Stimulated activated CD4-positive, alpha-beta T cell treated with anti-CD3 and anti-CD28 coated beads, TNF-alpha, amount 100 ng/mL, for 24 hours (primary cell): ENCODE data around the gene HS3ST6.
"Not testable (repeated sequence)": the region's sequence is repeated elsewhere in the genome, so short reads cannot be mapped to it uniquely, and the experiment has no call there.

Experiments
- DNase-seq, 3 experiments: peaks; one replicate each; pipeline ENCODE4 v3.0.0-alpha.2; 2020; ENCODE audit warnings: low read depth in 3 of 3

Gene HS3ST6

DNA sequence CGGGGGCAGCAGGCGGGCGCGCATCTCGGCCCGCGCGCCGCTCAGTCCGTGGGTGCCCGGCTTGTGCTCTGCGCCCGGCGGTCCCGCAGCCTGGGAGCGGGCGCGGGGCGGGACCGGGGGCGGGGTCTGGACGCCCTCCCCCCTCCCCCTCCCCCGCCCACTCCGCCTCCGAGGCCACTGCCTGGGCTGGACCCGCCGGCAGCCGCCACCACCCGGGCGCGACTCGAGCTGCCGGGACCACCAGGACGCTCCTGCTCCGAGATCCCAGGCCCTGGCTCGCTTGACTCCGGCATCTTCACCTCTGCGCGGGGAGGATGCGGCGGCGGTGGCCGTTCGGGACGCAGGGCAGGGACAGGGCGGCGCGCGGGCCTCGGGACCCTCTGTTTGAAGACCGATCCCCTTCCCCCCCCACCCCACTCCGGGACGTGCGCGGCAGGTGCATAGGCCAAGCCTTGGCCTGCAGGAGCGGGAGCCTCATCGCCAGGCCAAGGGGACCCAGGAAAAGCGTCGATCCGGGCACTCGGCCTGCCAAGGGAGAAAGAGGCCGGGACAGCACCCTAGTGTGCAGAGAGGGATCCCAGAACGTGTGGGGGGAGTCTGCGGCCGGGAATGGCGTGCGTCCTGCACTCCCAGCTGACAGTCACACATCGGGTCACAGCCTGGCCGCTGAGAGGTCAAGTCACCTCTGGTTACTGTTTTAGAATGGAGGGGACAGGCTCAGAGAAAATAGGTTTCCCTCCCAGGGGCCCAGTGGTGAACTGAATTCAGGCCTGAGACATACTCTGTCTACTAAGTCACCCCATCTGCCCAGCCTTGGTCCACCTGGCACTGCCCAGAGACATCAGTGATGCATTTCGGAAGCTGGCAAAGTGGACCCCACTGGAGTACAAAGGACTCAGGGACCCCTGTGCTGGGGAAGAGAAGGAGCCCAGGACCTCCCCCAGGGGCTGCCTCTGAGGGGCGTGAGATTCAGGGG lies at the start of gene HS3ST6:
TSS of gene HS3ST6 (minus strand) at position 65 of the 976 bp plus-strand sequence. CDS start 92 bp downstream, outside the sequence.
- no peak for DNase-seq

DNA sequence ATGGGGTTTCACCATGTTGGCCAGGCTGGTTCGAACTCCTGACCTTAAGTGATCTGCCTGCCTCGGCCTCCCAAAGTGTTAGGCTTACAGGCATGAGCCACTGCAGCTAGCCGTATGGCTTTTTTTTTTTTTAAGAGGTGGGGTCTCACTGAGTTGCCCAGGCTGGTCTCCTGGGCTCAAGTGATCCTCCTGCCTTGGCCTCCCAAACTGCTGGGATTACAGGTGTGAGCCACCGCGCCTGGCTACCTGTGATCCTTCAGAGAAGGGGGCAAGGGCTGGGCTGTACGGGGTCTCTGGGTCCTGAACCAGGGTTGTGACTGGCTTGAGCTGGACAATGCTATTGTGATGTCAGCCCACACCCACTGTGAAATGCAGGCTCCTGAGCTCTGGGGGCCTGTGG lies 48.2 kb upstream of the HS3ST6 start, which contains the start of gene RNF151:
TSS of gene RNF151 (plus strand) at position 397 of the 400 bp plus-strand sequence. CDS start 26 bp downstream, outside the sequence.
- no peak for DNase-seq

DNA sequence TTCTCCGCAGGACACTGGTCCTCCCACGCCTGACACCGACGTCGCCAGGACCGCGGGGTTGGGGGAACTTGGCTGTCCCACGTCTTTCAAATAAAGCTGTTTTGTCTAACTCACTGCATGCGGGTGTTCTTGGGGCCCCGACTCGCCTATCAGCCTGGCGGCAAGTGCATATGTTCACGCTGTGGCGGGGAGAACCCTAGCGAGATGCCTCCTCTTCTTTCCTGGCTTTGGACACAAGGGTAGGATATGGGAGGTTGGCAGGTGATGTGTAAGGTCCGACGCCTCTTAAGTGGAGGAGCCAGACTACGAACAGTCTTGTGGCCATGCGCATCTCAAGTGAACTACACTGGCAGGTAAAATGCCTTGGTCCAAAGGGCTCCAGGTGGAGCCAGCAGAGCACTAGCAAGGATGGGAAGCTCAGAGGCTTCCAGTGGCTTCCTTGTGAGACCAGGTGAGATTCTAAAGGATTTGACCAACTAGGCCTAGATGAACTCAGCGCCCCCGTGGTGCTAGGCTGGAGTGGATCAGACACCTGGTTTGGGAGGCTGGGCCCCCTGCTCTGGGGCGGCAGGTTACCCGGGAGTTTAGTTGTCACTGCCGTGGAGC lies 47.3 kb upstream of the HS3ST6 start:
- DNase-seq: no peak

DNA sequence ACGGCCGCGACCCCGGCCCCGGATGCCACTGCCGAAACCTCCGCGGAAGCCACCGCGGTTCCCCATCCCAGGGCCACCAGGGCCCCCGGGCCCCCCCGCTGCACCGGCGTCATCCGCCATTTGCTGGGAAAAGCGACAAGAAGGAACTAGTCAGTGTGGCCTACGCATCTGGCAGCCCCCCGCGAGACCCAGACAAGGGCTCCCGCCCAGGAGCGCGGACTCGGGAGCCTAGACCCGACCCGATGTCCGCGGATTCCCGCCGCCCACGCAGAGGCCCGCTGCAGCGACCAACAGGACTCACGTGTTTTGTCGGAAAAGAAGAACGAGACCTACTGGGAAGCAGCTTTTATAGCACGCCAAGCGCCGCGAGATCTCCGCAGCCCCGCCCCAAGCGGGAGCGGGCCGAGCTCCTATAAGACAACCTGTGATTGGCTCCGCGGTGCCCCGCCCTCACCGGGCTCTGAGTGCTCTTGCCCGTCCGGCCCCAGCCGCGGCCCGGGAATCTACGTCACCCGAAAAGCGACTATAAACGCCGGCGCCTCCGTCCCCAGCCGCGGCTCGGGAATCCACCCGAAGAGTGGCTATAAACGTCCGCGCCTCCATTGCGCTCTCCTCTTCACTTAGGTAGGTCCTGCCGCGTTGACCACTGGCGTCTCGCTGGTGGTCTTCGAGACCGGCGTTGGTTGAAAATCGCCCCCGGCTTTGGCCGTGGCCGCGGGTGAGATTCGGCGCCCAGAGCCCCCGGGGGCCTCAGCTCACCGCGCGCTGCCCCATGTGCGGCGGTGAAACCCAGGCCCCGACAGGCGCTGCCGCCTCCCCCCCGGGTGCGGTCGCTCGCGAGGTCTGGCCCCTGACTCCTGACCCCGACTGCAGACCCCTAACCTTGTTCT lies 46.5 kb upstream of the HS3ST6 start, which contains the start of gene RPS2:
TSS of gene RPS2 (minus strand) at position 321 of the 890 bp plus-strand sequence. CDS start at position 120, 201 bp downstream.
- DNase-seq: peak; percentile 96 to 99 (median 97)

DNA sequence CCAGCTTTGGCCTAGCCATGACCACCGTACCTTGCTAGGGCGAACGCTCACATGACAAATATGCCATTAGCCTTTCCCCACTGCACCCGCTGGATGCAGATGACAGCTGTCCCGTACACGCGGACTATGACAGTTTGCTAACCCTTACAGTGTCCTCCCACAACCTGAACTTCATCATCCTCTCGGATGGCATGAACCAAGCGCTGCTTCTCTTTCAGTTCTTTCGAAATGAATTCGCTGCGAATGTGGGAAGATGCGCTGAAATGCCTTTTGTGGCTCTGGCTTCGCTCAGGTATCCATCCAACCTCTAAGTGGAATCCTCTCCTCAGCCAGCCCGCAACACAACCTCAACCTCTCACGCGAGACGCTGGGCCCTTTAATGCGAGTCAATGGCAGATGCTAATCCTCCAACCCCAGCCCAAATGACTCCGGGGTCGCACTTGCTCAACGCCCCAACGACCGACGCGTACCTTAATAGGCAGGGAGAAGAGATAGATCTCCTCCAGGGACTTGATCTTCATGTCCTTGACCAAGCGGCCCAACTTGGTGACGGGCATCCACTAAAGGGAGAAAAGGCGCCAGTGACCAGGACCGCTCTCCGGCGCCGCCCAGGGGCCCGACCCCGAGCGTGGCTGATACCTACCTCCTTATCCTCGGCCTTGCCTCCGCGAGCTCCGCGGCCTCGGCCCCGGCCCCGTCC lies 45.7 kb upstream of the HS3ST6 start:
- DNase-seq: peak in 1 of 3 experiments; percentile 42

DNA sequence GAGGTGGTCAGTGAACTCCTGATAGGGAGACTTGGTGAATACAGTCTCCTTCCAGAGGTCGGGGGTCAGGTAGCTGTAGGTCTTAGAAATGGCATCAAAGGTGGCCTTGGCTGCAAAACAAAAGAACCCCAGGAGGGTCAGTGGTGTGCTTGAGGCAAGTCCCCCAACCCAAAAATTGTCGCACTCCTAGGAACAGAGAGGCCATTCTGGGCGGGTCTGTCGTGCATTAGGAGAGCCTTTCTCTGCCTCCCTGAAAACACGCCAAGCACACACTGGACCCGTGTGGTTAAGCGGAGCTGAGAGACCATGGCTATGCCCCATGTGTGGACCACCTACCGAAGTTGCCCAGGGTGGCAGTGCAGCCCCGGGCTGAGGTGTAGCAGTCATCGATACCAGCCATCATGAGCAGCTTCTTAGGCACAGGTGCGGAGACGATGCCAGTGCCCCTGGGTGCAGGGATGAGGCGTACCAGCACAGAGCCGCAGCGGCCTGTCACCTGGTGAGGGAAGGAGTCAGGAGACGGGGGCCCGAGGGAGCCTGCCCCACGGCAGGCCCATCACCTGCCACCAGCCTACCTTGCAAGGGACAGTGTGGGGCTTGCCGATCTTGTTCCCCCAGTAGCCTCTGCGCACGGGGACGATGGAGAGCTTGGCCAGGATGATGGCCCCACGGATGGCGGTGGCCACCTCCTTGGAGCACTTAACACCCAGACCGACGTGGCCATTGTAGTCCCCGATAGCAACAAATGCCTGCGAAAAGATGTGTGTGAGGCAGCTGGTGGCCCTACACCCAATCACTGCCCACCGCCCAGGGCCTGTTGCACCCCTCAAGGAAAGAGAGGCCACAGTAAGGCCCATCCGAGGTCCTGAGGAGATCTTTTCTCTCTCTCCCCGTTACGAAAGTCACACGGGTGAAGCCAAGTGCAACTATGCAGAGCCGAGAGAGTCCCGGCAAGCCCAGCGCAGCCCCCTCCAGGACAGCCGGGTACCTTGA lies 44.2 kb upstream of the HS3ST6 start:
- DNase-seq: not testable (repeated sequence)

DNA sequence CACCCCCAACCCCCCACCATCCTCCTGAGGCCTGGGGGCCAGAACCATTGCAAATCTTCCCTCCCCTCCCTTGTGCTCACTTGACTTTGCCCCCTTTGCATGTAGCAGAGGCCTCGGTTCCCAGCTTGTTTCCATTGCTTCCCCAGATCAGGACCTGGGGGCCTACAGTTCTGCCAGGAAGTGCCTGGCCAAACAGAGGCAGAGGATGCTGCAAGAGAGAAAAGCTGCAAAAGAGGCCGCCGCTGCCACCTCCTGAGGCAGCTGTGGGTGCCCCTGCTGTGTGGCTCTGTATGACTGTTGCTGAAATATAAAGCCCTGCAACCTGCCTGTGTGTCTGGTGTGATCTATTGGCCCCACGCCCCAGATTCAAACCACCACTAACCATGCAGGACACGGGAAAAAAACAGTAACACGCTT lies 43.4 kb upstream of the HS3ST6 start:
- DNase-seq: no peak

DNA sequence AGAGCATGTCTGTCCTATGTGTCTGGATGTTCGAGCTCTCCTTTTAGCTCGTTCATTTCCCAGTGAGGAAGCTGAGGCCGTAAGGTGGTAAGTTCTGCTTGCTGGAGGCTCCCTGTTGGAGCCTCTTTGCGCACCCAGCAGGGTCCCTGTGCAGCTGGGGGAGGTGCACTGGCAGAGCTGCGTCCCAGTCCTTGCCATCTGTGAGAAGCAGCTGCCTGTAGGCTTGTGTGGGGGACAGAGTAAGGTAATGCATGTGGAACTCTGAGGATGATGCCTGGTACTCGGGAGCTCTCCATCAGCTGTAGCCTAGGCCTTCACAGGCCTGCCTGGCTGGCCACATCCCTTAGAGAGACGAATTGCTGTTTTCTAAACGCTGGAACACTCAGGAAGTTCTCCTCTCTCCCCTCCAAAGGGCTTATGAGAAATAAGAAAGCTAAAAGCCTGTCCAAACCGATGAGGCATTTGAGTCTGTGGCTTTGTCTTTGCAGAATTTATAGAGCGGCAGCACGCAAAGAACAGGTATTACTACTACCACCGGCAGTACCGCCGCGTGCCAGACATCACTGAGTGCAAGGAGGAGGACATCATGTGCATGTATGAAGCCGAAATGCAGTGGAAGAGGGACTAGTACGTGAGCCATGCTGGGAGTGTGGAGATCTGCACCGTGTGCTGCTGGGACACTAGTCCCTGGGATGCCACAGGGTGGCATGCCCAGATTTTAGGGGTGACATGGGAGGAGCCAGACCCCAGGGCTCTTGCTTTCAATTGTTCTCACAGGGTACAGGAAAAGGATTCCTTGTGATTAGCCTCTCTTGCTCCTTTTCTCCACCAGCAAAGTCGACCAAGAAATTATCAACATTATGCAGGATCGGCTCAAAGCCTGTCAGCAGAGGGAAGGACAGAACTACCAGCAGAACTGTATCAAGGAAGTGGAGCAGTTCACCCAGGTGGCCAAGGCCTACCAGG lies 42.7 kb upstream of the HS3ST6 start:
- peak in 2 of 3 experiments; percentile 38 to 57 for DNase-seq

DNA sequence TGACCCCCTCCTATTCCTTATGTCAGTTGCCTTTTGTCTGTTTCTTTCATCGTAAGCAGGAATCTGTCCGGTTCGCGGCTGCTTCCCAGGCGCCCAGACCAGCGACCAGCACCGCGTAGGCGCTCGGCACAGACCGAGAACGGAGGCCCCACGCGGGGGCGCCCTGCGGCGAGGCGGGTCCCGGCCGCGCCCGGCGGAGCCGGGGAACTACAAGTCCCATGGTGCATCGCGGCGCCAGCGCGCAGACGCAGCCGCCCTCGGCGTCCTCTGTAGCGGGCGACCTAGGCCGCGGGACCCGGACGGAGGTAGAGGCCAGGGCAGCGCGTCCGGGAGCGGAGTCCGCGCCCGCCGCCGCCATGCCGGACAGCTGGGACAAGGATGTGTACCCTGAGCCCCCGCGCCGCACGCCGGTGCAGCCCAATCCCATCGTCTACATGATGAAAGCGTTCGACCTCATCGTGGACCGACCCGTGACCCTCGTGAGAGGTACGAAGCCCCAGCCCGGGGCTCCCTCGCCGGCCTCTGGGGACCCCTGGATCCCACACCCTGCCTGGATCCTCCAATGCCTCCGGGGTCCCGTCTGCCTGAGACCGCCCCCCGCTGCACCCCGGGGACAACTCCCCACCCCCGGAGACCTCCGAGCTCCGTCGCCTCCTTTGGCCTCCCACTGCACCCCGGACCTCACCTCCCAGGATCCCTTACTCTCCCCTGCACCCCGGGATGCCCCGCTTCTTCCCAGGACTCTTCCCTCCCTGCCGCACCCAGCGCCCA lies 41.2 kb upstream of the HS3ST6 start, which contains the start of gene NDUFB10:
TSS of gene NDUFB10 (plus strand) at position 270 of the 771 bp plus-strand sequence. CDS start at position 357, 87 bp downstream.
- peak; percentile 83 to 93 (median 83) for DNase-seq

DNA sequence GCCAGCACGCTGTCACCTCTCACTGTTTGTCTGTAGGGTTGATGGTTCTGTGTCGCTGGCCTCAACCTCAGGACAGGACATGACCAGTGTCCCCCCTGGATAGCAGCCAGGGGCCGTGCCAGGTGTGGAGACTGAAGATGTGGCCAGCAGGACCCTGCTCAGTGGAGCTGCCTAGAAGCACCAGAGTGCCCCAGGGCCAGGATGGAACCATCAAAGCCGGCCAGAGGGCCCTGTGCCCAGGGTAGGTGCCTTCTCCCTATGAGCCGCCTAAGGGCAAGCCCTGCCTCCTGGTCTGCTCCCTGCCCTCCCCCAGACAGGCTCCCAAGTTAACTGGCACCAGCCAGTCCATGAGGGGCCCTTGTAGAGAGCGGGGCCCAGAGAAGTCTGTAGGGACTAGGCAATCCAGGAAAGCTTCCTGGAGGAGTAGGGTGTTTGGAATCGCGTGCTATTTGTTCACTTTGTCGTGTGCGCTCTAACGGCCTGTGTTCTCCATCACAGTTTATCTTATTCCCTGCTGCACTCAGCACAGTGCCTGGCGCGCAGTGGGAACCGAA lies 40.6 kb upstream of the HS3ST6 start:
- DNase-seq: no peak

DNA sequence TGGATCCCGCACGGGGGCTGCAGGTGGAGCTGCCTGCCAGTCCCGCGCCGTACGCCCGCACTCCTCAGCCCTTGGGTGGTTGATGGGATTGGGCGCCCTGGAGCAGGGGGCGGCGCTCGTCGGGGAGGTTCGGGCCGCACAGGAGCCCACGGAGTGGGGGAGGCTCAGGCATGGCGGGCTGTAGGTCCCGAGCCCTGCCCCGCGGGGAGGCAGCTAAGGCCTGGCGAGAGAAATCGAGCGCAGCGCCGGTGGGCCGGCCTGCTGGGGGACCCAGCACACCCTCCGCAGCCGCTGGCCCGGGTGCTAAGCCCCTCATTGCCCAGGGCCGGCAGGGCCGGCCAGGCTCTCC lies 39.9 kb upstream of the HS3ST6 start:
- not testable (repeated sequence) for DNase-seq

DNA sequence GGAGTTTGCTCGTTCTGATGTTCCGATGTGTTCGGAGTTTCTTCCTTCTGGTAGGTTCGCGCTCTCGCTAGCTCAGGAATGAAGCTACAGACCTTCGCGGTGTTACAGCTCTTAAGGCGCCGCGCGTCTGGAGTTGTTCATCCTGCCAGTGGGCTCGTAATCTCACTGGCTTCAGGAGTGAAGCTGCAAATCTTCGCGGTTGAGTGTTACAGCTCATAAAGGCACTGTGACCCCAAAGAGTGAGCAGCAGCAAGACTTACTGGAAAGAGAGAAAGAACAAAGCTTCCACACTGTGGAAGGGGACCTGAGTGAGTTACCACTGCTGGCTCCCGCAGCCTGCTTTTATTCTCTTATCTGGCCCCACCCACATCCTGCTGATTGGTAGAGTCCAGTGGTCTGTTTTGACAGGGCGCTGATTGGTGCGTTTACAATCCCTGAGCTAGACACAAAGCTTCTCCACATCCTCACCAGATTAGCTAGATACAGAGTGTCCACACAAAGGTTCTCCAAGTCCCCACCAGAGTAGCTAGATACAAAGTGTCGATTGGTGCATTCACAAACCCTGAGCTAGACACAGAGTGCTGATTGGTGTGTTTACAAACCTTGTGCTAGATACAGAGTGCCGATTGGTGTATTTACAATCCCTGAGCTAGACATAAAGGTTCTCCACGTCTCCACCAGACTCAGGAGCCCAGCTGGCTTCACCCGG lies 39.4 kb upstream of the HS3ST6 start:
- not testable (repeated sequence) for DNase-seq

DNA sequence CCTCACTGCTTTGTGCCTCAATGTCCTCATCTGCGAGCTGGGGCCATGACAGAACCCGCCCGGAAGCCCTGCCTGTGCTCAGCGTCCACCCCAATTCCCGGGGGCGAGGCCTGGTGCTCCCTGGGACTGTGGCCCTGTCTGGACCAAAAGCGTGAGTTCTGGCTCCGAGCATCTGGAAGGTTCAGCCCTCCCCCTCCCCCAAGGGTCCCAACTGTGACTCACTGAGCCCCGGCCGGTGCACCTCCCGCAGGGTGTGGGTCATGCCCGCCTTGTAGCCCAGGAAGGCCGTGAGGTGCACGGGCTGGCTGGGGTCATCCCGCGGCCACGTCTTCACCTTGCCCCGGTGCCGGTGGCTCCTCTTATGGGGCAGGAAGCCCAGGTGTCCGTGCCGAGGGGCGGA lies 35.5 kb upstream of the HS3ST6 start:
- no peak for DNase-seq

DNA sequence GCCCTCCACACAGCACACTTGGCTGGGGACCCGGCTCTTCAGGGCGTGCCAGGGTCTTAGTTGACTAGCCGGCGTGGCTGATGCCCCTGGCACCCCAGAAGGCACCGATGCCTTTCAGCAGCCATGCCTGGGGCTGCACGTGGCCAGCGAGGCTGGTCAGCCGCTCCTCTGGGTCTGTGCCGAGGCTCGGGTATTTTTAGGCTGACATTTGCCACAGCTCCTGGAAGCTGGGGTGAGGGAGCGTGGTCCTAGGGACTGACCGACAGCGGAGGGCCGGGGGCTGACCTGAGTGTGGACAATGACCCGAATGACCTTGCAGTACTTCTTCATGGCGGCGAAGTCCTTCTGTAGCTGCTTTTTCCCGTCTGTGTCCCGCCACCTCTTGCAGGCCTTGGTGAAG lies 32.3 kb upstream of the HS3ST6 start:
- DNase-seq: no peak

DNA sequence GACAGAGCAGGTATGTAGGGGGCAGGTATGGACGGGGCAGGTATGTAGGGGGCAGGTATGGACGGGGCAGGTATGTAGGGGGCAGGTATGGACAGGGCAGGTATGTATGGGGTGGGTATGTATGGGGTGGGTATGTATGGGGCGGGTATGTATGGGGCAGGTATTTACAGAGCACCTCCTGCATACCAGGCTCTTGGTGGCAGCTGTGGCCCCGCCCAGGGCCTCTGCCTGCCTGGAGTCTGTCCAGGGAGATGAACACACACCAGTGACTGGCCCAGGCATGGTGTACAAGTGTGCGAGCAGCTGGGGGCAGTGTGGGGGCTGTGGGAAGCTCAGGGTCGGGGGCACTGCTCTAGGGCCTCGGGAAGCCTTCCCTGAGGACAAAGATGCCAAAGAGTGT lies 31.8 kb upstream of the HS3ST6 start:
- no peak for DNase-seq

DNA sequence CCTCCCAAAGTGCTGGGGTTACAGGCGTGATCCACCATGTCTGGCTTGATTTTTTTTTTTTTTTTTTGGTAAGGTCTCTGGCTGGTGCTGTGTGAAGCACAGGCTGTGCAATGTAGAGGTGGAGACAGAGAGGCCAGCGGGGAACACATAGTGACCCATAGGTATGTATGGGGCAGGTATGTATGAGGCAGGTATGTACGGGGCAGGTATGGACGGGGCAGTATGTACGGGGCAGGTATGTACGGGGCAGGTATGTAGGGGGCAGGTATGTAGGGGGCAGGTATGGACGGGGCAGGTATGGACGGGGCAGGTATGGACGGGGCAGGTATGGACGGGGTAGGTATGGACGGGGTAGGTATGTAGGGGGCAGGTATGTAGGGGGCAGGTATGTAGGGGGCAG lies 31.3 kb upstream of the HS3ST6 start:
- no peak for DNase-seq

DNA sequence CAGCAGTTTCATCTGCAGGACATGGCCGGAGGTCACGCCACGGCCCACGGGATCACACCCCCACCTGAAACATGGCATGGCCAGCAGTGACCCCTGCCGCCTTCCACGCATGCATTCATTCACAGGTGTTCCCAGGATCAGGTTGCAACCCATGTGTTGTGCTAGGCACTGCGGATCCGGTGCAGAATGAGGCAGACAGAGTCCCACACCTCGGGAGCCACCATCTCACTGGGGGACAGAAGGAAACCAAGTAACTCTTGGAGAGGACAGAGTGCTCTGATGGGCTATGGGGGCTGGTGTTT lies 29.1 kb upstream of the HS3ST6 start:
- no peak for DNase-seq
